Activated naive CD4-positive, alpha-beta T cell treated with anti-CD3 and anti-CD28 coated beads, Interleukin-2, amount 50 U/mL, for 72 hours (primary cell): Measurements from ENCODE around the gene CD68. TPM values are rescaled to one million over a fixed set of nuclear protein-coding genes. Genes with fewer than 3 reads are reported as not detected.
"Not testable (repeated sequence)": the region's sequence is repeated elsewhere in the genome, so short reads cannot be mapped to it uniquely, and the experiment has no call there.

Experiments
- ATAC-seq, 2 donors: fragments of 150-1000 bp; cut with Tn5 transposase; 2 replicates each; pipeline ENCODE4 v1.10.0; 2021; ENCODE audit warnings: mild to moderate bottlenecking in 2 of 2, moderate library complexity in 2 of 2
- DNase-seq, 2 donors: peaks; one replicate each; pipeline ENCODE4 v3.0.0; 2021 to 2022; ENCODE audit warnings: low spot score in 2 of 2
- H3K27ac Mint-ChIP-seq, 2 donors: one replicate each; pipeline ENCODE4 v1.8.0; 2022; ENCODE audit warnings: mild to moderate bottlenecking in 2 of 2, mixed read lengths in 2 of 2
- H3K36me3 Mint-ChIP-seq, 2 donors: one replicate each; pipeline ENCODE4 v1.8.0; 2022; ENCODE audit warnings: mixed read lengths in 2 of 2
- H3K9me3 Mint-ChIP-seq, 2 donors: one replicate each; pipeline ENCODE4 v1.8.0; 2022; ENCODE audit warnings: mixed read lengths in 2 of 2
- total RNA-seq, 2 donors: library from RNA; stranded (reverse); gene quantifications; one replicate each; pipeline ENCODE4 v1.2.3, GENCODE V29; 2022

The CD68 gene
- total RNA-seq, 2 donors from 2014 or later = 7.6 to 12.7 TPM

- no peaks in the 10 kb centered on the region for H3K9me3 Mint-ChIP-seq
- peaks cover 20 to 22% of the 10 kb centered on the region in 2 donors for H3K36me3 Mint-ChIP-seq
- H3K27ac Mint-ChIP-seq = peak overlapping the region in 1 of 2 donors; percentile 44
- DNase-seq (no peak), ATAC-seq (peak in 1 of 2 donors; percentile 1)
These were observed 9.2 kb downstream of the CD68 start for GRCh38 chr17:7588553-7589203.

- H3K36me3 Mint-ChIP-seq = peaks cover 14 to 22% of the 10 kb centered on the region in 2 donors
- peak; percentile 71 to 72 for DNase-seq
- no peak overlapping the region for H3K27ac Mint-ChIP-seq
- peak; percentile 55 to 82 for ATAC-seq
- no peaks in the 10 kb centered on the region for H3K9me3 Mint-ChIP-seq
These were observed 9.9 kb downstream of the CD68 start for GRCh38 chr17:7589204-7589868.

DNA sequence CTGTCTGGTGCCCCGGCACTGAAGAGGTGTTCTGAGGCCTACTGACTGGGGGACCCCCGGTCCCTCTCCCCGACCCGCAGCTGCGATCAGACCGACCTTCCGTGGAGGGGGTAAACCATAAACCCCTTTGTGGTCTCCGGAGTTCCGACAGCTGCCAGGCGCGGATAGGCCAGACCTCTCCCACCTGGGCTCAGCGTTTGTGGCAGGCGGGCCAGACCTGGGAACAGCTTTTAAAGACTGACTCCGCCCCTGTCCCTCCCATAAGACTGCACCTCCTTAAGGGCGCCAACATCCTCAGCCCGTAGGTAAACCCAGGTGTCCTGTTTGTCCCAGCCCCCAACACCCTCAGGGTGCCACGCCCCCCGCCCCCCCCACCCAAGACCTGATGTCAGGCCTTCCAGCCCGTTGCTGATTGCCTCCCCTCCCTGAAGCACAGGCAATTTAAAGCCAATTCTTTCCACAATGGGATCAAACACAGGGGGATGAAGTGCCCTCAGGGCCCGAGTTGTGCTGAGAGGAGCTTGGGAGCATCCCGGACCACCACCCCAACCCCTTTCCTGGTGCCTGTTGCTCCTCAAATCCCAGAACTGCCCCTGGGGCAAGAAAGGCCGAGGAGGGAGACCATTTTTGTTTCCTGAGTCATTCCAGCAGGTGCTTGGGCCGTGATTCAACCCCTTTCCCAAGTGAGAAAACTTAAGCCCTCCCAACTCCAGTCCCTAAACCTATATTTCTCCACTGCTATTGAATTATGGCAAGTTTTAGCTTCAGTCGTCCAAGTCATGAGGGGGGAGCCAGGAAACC is 10.7 kb downstream of the CD68 start, which contains the start of gene SOX15:
TSS of gene SOX15 (minus strand) at position 204 of the 801 bp plus-strand sequence. CDS start 418 bp downstream, outside the sequence.
- DNase-seq = no peak
- Mint-ChIP-seq H3K9me3 (no peaks in the 10 kb centered on the region), H3K36me3 (peaks cover 6 to 17% of the 10 kb centered on the region in 2 donors), H3K27ac (peak within 1 kb of the TSS in 1 of 2 donors; percentile 32)
- ATAC-seq = no peak

GRCh38 chr17:7590743-7591142 is 11.3 kb downstream of the CD68 start:
- no peak for DNase-seq
- Mint-ChIP-seq H3K36me3 (peaks cover 2 to 12% of the 10 kb centered on the region in 2 donors), H3K27ac (peak overlapping the region in 1 of 2 donors; percentile 32)

DNA sequence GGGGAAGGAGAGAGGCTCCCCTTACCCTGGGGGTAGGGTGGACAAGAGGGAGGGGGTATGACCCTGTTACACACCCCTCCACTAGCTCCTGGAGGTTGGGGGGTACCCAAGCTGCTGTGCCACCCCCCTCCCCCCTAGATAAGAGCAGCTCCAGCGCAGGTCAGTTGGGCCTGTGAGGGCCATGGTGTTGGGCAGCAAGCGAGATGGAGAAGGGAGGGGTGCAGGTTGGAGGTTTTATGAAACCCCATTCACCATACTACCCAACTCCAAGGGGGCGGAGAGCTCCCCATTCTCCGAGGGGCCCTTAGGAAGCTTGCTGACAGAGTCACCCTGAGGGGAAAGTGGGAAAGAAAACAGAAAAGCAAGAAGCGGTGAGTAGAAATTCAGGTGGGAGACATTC is 12.2 kb downstream of the CD68 start:
- DNase-seq (no peak), ATAC-seq (no peak)
- Mint-ChIP-seq H3K9me3 (no peaks in the 10 kb centered on the region), H3K36me3 (peaks cover 0 to 10% of the 10 kb centered on the region in 2 donors), H3K27ac (peak overlapping the region; percentile 31 to 72)

More at GRCh38 chr17:7590743-7591142, 11.3 kb downstream of the CD68 start:
- peak in 1 of 2 donors; percentile 19 for ATAC-seq
- no peaks in the 10 kb centered on the region for H3K9me3 Mint-ChIP-seq

DNA sequence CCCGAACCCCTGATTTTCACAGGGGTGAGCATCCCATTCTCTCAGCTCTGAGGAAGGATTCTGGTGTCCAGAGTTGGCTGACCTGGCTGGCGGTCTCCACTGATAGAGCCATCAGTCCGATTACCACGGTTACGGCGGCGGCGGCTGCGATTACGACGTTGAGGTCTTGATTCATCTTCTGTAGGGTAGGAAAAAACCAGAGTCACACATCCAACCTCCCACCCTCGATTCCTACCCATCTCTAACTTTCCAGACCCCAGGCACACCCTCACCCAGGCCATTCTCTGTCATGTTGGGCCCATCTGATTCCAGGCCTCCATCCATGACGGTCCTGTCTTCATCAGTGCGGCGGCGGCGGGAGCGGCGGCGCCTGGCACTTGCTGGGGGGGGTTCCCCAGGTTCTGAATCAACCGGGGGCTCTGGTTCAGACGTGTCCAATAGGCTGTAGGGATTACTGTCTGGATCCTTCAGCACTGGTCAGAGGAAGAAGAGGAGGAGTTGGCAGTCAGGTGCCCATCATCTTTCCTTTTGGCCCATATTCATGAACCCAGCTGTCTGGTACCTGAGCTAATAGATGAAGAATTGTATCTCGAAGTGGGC is 13.1 kb downstream of the CD68 start:
- peak overlapping the region in 1 of 2 donors; percentile 25 for H3K27ac Mint-ChIP-seq
- ATAC-seq (no peak), DNase-seq (no peak)
- H3K36me3 Mint-ChIP-seq = peaks cover 0 to 15% of the 10 kb centered on the region in 2 donors
- no peaks in the 10 kb centered on the region for H3K9me3 Mint-ChIP-seq

DNA sequence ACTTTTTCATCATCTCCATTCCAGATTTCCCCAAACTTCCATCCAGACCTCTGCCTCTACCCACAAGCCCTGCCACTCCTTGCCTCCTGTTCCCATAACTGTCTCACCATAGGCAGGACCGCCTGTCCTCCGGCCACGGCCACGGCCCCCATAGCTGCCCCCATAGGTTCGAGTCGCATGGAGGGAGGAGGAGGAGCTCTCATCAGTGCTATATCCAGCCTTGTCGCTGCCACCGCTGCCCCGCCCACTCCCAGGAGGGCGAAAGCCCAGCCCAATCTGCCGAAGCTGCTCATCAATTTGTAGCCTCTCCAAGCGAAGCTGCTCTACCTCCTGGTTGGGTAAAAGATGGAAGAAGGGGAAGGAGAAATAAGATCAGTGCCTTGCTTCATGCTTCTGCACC is 13.9 kb downstream of the CD68 start:
- DNase-seq (no peak), ATAC-seq (no peak)
- no peaks in the 10 kb centered on the region for H3K9me3 Mint-ChIP-seq
- H3K36me3 Mint-ChIP-seq = peaks cover 0 to 15% of the 10 kb centered on the region in 2 donors
- H3K27ac Mint-ChIP-seq = peak overlapping the region; percentile 5 to 61

DNA sequence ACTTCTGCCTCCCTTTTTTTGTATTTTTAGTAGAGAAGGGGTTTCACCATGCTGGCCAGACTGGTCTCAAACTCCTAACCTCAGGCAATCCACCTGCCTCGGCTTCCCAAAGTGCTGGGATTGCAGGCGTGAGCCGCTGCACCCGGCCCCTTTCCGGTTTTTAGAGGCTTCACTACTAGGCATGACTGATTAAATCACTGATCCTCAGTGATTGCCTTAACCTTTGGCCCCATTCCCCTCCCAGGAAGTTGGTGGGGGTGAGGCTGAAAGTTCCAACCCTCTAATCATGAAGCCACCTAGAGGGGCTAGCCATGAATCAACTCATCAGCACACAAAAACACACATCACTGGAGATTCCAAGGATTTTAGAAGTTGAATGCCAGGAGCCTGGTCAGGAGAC is 18.1 kb downstream of the CD68 start:
- ATAC-seq, H3K27ac Mint-ChIP-seq, H3K9me3 Mint-ChIP-seq, DNase-seq: not testable (repeated sequence)
- peaks cover 9 to 20% of the 10 kb centered on the region in 2 donors for H3K36me3 Mint-ChIP-seq

DNA sequence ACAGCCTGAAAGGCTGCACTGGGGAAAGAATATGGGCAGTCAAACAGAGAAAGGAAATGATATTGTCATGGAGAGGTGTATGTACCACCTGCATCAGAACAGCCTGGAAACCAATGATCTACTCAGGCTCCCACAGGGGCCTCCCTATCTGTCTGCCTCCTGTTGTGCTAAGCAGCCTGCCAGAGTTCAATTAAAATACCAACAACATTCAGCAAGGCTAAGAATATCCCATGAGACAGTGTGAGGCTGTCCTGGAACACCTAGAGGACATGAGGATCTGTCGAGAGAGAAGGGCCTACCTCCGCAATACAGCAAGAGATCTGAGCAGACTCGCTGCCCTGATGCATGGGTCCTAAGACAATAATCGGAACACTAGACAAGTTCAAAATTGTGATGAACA is 26.8 kb downstream of the CD68 start:
- Mint-ChIP-seq H3K36me3 (peaks cover 14 to 17% of the 10 kb centered on the region in 2 donors), H3K27ac (peak overlapping the region in 1 of 2 donors; percentile 12), H3K9me3 (no peaks in the 10 kb centered on the region)
- DNase-seq (no peak), ATAC-seq (no peak)

DNA sequence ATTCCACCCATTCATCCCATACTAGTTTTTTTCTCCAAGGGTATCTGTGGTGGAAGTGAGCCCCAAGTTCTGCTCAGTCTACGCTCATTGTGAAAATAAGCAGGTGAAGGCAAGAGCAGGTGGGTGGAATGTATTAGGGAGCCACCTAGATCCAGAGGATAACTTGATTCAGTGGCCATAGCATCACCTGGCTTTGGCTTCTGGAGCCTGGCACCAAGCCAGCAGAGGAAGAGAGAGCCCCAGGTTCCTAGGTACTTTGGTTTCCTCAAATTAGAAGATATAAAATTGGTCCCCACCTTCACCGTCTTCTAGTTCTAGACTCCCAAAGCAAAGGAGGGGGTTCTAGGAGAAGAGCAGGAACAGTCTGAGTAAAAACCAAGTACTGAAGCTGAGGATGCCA is 31.2 kb downstream of the CD68 start:
- DNase-seq = no peak

DNA sequence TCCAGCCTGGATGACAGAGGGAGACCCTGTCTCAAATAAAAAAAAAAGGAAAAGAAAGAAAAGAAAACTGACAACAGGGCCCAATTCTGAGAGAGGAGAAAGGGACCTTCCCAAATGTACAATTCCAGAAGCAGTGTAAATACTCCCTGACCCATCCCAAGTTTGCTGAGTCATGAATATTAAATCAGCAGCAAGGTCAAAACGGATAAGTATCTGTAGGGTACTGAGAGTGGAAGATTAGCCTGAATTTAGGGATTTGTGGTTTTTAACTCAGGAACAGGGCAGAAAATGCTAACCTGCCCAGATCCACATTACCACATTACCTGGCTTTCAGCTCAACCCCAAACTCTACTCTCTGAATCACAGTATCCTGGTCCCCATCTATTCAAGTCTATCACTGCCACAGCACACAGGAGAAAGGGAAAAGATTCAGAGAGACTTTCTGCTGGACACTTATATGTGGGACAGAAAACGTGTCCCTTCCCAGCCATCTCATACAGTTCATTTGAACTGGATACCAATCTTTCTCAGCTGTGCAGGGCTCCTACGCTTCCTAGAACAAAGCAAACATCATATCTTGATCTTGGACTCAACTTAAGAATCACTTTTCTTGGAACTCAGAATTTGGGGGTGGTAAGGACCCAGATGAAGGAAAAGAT is 32.3 kb downstream of the CD68 start:
- Mint-ChIP-seq H3K27ac (no peak overlapping the region), H3K36me3 (peaks cover 13 to 20% of the 10 kb centered on the region in 2 donors), H3K9me3 (no peaks in the 10 kb centered on the region)
- ATAC-seq = no peak
- DNase-seq = no peak

More for the DNA sequence above, 31.2 kb downstream of the CD68 start:
- Mint-ChIP-seq H3K36me3 (peaks cover 13 to 20% of the 10 kb centered on the region in 2 donors), H3K9me3 (no peaks in the 10 kb centered on the region), H3K27ac (no peak overlapping the region)
- no peak for ATAC-seq

GRCh38 chr17:7612294-7612640 is 32.8 kb downstream of the CD68 start:
- Mint-ChIP-seq H3K9me3 (no peaks in the 10 kb centered on the region), H3K36me3 (peaks cover 13 to 20% of the 10 kb centered on the region in 2 donors), H3K27ac (no peak overlapping the region)
- no peak for ATAC-seq
- DNase-seq = no peak

DNA sequence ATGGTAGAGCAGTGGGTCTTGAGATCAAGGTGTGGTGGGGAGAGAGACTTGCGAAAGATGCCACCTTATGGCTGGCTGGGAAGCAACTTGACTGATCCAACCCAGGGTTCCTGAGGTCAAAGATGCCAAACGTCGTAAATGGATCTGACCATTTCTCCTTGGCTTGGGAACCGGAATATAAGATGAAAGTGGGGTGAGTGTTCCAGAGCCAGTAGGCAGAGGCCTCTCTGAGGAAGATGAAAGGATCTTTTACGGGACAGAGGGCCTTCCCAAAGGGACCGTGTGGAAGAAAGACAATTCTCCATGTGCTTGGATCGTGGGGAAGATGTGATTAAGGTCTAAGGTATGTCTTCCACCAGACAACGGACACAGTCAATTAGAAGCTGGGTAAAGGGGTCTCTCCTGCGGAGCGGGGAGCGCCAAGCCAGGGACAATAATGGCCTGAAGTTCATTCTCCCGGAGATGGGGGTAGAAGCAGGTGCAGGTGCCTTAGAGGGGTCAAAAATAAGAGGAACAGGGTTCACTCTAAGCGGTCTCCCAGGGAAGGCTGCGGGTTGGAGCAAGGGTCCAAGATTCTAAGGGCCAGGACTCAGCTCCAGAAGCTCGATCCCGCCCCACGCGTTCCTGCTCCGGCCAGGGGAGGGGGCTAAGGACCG is 34.5 kb downstream of the CD68 start:
- ATAC-seq (no peak), DNase-seq (no peak)
- H3K36me3 Mint-ChIP-seq = peaks cover 13 to 20% of the 10 kb centered on the region in 2 donors
- H3K27ac Mint-ChIP-seq = peak overlapping the region; percentile 89 to 96
- H3K9me3 Mint-ChIP-seq = no peaks in the 10 kb centered on the region

DNA sequence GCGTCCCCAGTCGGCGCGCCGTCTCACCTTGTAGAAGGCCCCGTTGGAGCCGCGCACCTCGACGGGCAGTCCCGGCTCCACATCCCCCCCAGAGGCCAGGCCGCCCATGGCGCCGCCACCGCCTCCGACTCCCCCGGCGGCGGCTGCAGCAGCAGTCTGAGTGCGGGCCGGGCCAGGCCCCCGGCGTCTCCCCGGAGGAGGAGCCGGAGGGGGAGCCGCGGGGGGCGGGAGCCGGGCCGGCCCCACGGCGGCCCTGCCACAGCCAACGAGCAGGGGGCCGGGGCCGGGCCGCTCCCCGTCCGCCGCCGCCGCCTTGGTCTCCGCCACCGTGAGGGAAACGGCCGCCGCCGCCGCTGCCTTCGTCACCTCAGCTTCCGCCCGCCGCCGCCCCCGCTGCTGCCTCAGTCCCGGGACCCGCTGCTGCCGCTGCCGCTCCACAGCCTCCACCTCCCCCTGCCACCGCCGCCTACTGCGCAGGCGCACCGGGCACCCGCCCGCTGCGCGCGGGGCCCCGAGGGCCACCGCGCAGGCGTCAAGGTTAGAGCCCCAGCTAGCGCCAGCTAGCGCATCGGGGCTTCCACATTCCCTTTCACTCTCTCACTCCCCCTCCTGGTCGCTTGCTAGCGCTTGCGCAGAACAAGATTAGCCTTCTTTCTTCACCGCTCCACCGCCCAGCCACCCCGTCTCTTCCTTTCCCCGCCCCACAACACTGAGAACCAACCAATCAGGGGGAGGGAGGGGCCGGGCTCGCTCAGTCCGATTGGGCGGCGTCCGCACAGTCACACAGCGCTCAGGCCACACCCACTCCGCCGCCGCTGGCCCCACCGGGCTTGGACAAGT is 35.2 kb downstream of the CD68 start, which contains the start of gene FXR2:
TSS of gene FXR2 (minus strand) at position 473 of the 840 bp plus-strand sequence. CDS start at position 108, 365 bp downstream.
- Mint-ChIP-seq H3K27ac (peak within 1 kb of the TSS; percentile 89 to 96), H3K36me3 (peaks cover 13 to 20% of the 10 kb centered on the region in 2 donors), H3K9me3 (no peaks in the 10 kb centered on the region)
- ATAC-seq (peak; percentile 93 to 95), DNase-seq (peak; percentile 96 to 100)

DNA sequence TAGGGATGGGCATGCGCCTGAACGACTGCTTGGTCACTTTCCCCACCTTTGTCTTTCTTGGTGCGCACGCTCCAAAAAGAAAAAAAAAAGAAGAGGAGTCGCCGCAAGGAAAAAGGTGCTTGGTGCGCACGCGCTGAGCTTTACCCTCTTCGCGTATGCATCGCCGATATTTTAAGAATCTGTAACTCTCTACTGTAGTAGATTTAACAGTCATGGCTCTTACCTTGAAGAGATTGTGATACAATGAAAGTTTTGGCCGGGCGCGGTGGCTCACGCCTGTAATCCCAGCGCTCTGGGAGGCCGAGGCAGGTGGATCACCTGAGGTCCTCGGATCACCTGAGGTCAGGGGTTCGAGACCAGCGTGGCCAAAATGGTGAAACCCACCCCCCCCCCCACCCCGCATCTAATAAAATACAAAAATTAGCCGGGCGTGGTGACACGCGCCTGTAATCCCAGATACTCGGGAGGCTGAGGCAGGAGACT is 35.9 kb downstream of the CD68 start:
- no peaks in the 10 kb centered on the region for H3K9me3 Mint-ChIP-seq
- H3K36me3 Mint-ChIP-seq = peaks cover 13 to 20% of the 10 kb centered on the region in 2 donors
- ATAC-seq = no peak
- no peak for DNase-seq
- H3K27ac Mint-ChIP-seq = peak overlapping the region; percentile 84 to 89
